ENCODE results near the gene GLRB. TPM values are rescaled to one million over a fixed set of nuclear protein-coding genes. Genes with fewer than 3 reads are reported as not detected.
A peak's percentile ranks its signal among the peaks of the same experiment; 100 is the strongest.
"Not testable (repeated sequence)": the region's sequence is repeated elsewhere in the genome, so short reads cannot be mapped to it uniquely, and the experiment has no call there.

Gene GLRB
- total and polyA plus RNA-seq, 4 donors, result 20.8 to 70.1 (median 42.0) TPM

DNA sequence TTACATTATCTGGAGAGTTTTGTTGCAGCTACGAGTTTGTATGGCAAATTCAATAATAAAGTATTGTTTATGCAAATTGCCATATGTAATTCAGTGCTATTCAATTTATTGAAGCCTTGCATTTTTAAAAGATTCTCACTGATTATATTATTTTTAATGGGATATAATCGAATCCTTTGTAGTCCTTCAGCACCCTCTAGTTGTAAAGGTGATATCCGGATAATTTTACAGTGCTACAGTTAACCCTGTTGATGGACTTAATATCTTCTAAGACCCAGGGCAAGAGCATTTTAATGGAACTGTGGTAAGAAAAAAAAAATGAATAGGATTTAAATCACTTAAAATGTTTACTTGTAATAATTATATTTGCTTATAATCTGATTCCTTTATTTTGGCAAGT, 96.1 kb downstream of the GLRB start:
- Histone ChIP-seq H3K4me1 (ENCODE audit: control insufficient read depth, insufficient read depth, low read length) (no peaks in the 10 kb centered on the region), H3K4me3 (ENCODE audit: low read depth, low read length) (no peak overlapping the region), H3K9me3 (ENCODE audit: control insufficient read depth, insufficient read depth, low read length) (no peaks in the 10 kb centered on the region), H3K36me3 (ENCODE audit: control insufficient read depth, insufficient read depth, low read length) (no peaks in the 10 kb centered on the region), H3K27me3 (ENCODE audit: control insufficient read depth, insufficient read depth, low read length) (no peaks in the 10 kb centered on the region), H3K27ac (ENCODE audit: low read depth, low read length) (no peak overlapping the region)
- peak in 2 of 6 donors; percentile 4 to 47 for DNase-seq (ENCODE audit: low read depth in 4 of 6, low spot score in 6 of 6)
- WGBS (ENCODE audit: insufficient coverage), result no CpG with 5 or more reads among the region's 3 CpGs

DNA sequence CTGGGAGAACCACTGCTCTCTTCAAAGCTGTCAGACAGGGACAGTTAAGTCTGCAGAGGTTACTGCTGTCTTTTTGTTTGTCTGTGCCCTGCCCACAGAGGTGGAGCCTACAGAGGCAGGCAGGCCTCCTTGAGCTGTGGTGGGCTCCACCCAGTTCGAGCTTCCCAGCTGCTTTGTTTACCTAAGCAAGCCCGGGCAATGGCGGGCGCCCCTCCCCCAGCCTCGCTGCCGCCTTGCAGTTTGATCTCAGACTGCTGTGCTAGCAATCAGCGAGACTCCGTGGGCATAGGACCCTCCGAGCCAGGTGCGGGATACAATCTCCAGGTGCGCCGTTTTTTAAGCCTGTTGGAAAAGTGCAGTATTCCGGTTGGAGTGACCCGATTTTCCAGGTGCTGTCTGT, 104.3 kb downstream of the GLRB start:
- H3K36me3 ChIP-seq (ENCODE audit: control insufficient read depth, insufficient read depth, low read length); H3K9me3 ChIP-seq (ENCODE audit: control insufficient read depth, insufficient read depth, low read length); H3K4me3 ChIP-seq (ENCODE audit: low read depth, low read length); H3K4me1 ChIP-seq (ENCODE audit: control insufficient read depth, insufficient read depth, low read length); H3K27ac ChIP-seq (ENCODE audit: low read depth, low read length); DNase-seq (ENCODE audit: low read depth in 4 of 6, low spot score in 6 of 6); H3K27me3 ChIP-seq (ENCODE audit: control insufficient read depth, insufficient read depth, low read length): not testable (repeated sequence)
- 95% methylated on average over 8 of the region's 14 CpGs for WGBS (ENCODE audit: insufficient coverage)

GRCh38 chr4:157184300-157184699, 108.3 kb downstream of the GLRB start:
- Histone ChIP-seq H3K27me3 (ENCODE audit: control insufficient read depth, insufficient read depth, low read length) (no peaks in the 10 kb centered on the region), H3K4me1 (ENCODE audit: control insufficient read depth, insufficient read depth, low read length) (no peaks in the 10 kb centered on the region), H3K27ac (ENCODE audit: low read depth, low read length) (no peak overlapping the region), H3K9me3 (ENCODE audit: control insufficient read depth, insufficient read depth, low read length) (peaks cover 3% of the 10 kb centered on the region), H3K4me3 (ENCODE audit: low read depth, low read length) (no peak overlapping the region), H3K36me3 (ENCODE audit: control insufficient read depth, insufficient read depth, low read length) (no peaks in the 10 kb centered on the region)
- no CpG with 5 or more reads among the region's 1 CpG for WGBS (ENCODE audit: insufficient coverage)
- no peak for DNase-seq (ENCODE audit: low read depth in 4 of 6, low spot score in 6 of 6)

DNA sequence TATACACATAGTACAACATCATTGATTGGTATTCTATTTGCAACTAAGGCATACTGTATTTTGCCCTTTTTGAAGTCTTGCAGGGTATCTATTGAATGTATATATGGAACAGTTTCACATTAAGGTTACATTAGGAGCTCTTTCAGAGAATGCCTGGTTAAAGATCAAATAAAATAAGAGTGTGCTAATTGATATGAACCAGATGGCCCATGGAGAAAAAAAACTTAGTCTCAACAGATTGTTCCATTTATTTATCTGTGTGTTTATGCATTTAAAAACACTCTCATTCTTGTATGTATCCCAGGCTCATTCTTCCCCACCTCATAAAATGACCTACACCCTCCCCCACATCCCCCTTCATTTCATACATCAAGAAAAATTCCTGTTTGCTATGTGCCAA, 109.4 kb downstream of the GLRB start:
- H3K4me1 ChIP-seq (ENCODE audit: control insufficient read depth, insufficient read depth, low read length), result no peaks in the 10 kb centered on the region
- no peak overlapping the region for H3K27ac ChIP-seq (ENCODE audit: low read depth, low read length)
- H3K9me3 ChIP-seq (ENCODE audit: control insufficient read depth, insufficient read depth, low read length), result peaks cover 3% of the 10 kb centered on the region
- no peak overlapping the region for H3K4me3 ChIP-seq (ENCODE audit: low read depth, low read length)
- no peak for DNase-seq (ENCODE audit: low read depth in 4 of 6, low spot score in 6 of 6)
- no peaks in the 10 kb centered on the region for H3K27me3 ChIP-seq (ENCODE audit: control insufficient read depth, insufficient read depth, low read length)
- H3K36me3 ChIP-seq (ENCODE audit: control insufficient read depth, insufficient read depth, low read length), result no peaks in the 10 kb centered on the region

- no peak for DNase-seq (ENCODE audit: low read depth in 4 of 6, low spot score in 6 of 6)
- Histone ChIP-seq H3K4me3 (ENCODE audit: low read depth, low read length) (no peak overlapping the region), H3K36me3 (ENCODE audit: control insufficient read depth, insufficient read depth, low read length) (no peaks in the 10 kb centered on the region), H3K4me1 (ENCODE audit: control insufficient read depth, insufficient read depth, low read length) (no peaks in the 10 kb centered on the region), H3K27ac (ENCODE audit: low read depth, low read length) (no peak overlapping the region), H3K27me3 (ENCODE audit: control insufficient read depth, insufficient read depth, low read length) (no peaks in the 10 kb centered on the region), H3K9me3 (ENCODE audit: control insufficient read depth, insufficient read depth, low read length) (no peaks in the 10 kb centered on the region)
- WGBS (ENCODE audit: insufficient coverage), result no CpG with 5 or more reads among the region's 2 CpGs
These were observed 119.4 kb downstream of the GLRB start for GRCh38 chr4:157195374-157195773.

DNA sequence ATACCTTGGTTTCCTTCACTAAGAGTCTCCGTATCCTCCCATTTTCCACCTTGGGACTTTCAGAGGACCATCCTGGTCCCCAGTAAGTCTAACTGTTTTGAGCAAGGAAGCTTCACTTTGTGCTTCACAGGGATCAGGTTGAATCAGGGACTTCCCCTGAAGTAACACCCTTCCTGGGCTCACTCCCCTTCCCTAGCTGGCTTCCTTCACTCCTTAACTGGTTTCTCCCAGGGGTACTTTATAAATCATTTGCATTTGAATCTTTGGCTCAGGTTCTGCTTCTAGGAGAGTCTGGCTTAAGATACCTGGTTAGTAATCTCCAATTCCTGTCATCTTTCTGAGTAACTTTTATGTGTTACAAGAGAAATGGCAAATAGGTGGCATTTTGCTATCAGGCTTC, 120.1 kb downstream of the GLRB start:
- Histone ChIP-seq H3K9me3 (ENCODE audit: control insufficient read depth, insufficient read depth, low read length) (no peaks in the 10 kb centered on the region), H3K36me3 (ENCODE audit: control insufficient read depth, insufficient read depth, low read length) (no peaks in the 10 kb centered on the region), H3K4me1 (ENCODE audit: control insufficient read depth, insufficient read depth, low read length) (no peaks in the 10 kb centered on the region), H3K27me3 (ENCODE audit: control insufficient read depth, insufficient read depth, low read length) (no peaks in the 10 kb centered on the region), H3K27ac (ENCODE audit: low read depth, low read length) (no peak overlapping the region), H3K4me3 (ENCODE audit: low read depth, low read length) (no peak overlapping the region)
- DNase-seq (ENCODE audit: low read depth in 4 of 6, low spot score in 6 of 6), result no peak
- 100% methylated on average over 1 of the region's 1 CpG for WGBS (ENCODE audit: insufficient coverage)

GRCh38 chr4:157204634-157205244, 128.8 kb downstream of the GLRB start:
- H3K27ac ChIP-seq (ENCODE audit: low read depth, low read length), result no peak overlapping the region
- peaks cover 1% of the 10 kb centered on the region for H3K9me3 ChIP-seq (ENCODE audit: control insufficient read depth, insufficient read depth, low read length)
- no peaks in the 10 kb centered on the region for H3K4me1 ChIP-seq (ENCODE audit: control insufficient read depth, insufficient read depth, low read length)
- no peaks in the 10 kb centered on the region for H3K27me3 ChIP-seq (ENCODE audit: control insufficient read depth, insufficient read depth, low read length)
- no peak overlapping the region for H3K4me3 ChIP-seq (ENCODE audit: low read depth, low read length)
- 76% methylated on average over 14 of the region's 17 CpGs for WGBS (ENCODE audit: insufficient coverage)
- no peaks in the 10 kb centered on the region for H3K36me3 ChIP-seq (ENCODE audit: control insufficient read depth, insufficient read depth, low read length)
- no peak for DNase-seq (ENCODE audit: low read depth in 4 of 6, low spot score in 6 of 6)

DNA sequence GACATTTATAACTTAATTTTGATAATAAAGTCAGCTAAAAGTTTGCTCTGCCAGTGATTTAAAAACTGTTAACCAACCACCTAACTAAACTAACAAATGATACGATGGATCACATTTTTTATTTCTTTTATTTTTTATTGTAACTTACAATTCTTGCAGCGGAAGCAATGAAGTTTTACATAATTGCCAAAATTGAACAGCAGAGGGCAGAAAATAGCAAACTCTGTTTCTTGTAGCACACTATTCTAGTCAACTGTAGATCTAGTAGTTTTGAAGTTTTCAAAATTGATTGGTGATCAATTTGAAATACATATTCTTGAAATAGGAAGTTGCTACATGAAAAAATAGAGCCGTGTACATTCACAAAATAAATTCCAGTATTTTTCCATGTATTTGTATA, 141.8 kb downstream of the GLRB start:
- peak in 3 of 6 donors; percentile 28 to 86 (median 77) for DNase-seq (ENCODE audit: low read depth in 4 of 6, low spot score in 6 of 6)
- Histone ChIP-seq H3K4me3 (ENCODE audit: low read depth, low read length) (no peak overlapping the region), H3K27me3 (ENCODE audit: control insufficient read depth, insufficient read depth, low read length) (no peaks in the 10 kb centered on the region), H3K27ac (ENCODE audit: low read depth, low read length) (no peak overlapping the region), H3K4me1 (ENCODE audit: control insufficient read depth, insufficient read depth, low read length) (peaks cover 10% of the 10 kb centered on the region), H3K9me3 (ENCODE audit: control insufficient read depth, insufficient read depth, low read length) (peaks cover 1% of the 10 kb centered on the region), H3K36me3 (ENCODE audit: control insufficient read depth, insufficient read depth, low read length) (peaks cover 2% of the 10 kb centered on the region)
- no CpG with 5 or more reads among the region's 3 CpGs for WGBS (ENCODE audit: insufficient coverage)

DNA sequence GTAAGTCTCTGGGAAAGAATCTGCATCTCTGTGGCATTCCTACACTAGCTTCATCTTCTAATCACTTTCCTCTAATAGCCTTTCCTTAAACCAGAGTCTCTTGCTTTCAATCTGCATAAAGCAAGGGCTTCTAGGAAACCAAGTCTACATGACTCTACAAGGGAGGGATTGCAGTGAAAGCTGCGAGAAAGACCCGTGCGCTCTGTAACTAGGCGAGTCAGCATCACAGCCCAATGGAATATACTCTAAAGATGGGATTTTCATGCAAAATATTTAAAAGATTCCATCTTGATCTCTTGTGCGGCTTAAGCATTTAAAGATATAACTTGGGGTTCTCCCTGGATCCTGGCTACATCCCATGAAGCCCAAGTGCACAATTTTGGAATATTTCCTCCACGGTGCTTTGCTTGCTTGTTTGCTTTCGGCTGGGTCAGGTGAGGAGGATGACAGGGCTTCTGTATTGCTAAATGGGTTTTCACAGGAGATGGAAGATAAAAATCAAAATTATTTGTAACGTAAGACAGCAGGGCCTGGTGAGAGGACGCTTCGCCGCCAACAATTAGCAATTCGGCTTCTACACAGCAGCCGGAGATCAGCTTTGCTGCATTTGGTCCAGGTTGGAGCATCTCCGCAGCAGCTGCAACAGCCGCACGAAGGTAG, 143.9 kb downstream of the GLRB start:
- Histone ChIP-seq H3K4me1 (ENCODE audit: control insufficient read depth, insufficient read depth, low read length) (peaks cover 10% of the 10 kb centered on the region), H3K27me3 (ENCODE audit: control insufficient read depth, insufficient read depth, low read length) (no peaks in the 10 kb centered on the region), H3K36me3 (ENCODE audit: control insufficient read depth, insufficient read depth, low read length) (peaks cover 2% of the 10 kb centered on the region), H3K27ac (ENCODE audit: low read depth, low read length) (peak overlapping the region; percentile 31), H3K9me3 (ENCODE audit: control insufficient read depth, insufficient read depth, low read length) (no peaks in the 10 kb centered on the region), H3K4me3 (ENCODE audit: low read depth, low read length) (peak overlapping the region; percentile 24)
- DNase-seq (ENCODE audit: low read depth in 4 of 6, low spot score in 6 of 6), result peak in 1 of 6 donors; percentile 87
- WGBS (ENCODE audit: insufficient coverage), result 5% methylated on average over 11 of the region's 16 CpGs

DNA sequence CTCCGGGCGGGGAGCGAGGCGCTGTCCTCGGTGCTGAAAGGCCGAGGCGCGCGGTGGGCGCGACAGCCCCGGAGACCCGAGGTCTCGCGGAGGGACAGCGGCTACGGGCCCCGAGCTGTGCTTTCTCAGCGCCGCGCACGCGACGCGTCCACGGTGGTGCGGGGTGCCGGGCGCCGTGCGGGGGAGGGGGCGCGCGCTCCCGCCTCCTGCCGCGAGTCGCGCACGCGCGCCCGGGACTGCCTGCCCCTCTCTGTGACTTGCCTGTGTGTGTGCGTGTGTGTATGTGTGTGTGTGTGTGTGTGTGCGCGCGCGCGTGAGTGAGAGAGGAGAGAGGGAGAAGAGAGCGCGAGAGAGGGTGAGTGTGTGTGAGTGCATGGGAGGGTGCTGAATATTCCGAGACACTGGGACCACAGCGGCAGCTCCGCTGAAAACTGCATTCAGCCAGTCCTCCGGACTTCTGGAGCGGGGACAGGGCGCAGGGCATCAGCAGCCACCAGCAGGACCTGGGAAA, 144.5 kb downstream of the GLRB start, which contains the start of gene GRIA2:
Gene GRIA2, plus strand, starts transcription at position 358 of the 511 bp plus-strand sequence. CDS start 315 bp downstream, outside the sequence.
- Histone ChIP-seq H3K27ac (ENCODE audit: low read depth, low read length) (peak within 1 kb of the TSS; percentile 90), H3K9me3 (ENCODE audit: control insufficient read depth, insufficient read depth, low read length) (no peaks in the 10 kb centered on the region), H3K4me3 (ENCODE audit: low read depth, low read length) (peak within 1 kb of the TSS; percentile 79), H3K36me3 (ENCODE audit: control insufficient read depth, insufficient read depth, low read length) (peaks cover 2% of the 10 kb centered on the region), H3K27me3 (ENCODE audit: control insufficient read depth, insufficient read depth, low read length) (no peaks in the 10 kb centered on the region), H3K4me1 (ENCODE audit: control insufficient read depth, insufficient read depth, low read length) (peaks cover 10% of the 10 kb centered on the region)
- peak in 5 of 6 donors; percentile 72 to 99 (median 81) for DNase-seq (ENCODE audit: low read depth in 4 of 6, low spot score in 6 of 6)
- under 1% methylated on average over 57 of the region's 57 CpGs for WGBS (ENCODE audit: insufficient coverage)
